SK-N-MC (cell line): ENCODE results near the gene RHOC.

Source experiments
- EZH2 ChIP-seq: fragments of 200-600 bp; sonication (generic); IDR thresholded peaks from one replicate; pipeline ENCODE4 v1.6.1; 2017; ENCODE audit warnings: antibody characterized with exemption
- POLR2AphosphoS5 ChIP-seq: IDR thresholded peaks from 2 replicates; pipeline ENCODE4 v1.6.1; 2012; ENCODE audit warnings: mild to moderate bottlenecking, low read depth, low read length, borderline replicate concordance

DNA sequence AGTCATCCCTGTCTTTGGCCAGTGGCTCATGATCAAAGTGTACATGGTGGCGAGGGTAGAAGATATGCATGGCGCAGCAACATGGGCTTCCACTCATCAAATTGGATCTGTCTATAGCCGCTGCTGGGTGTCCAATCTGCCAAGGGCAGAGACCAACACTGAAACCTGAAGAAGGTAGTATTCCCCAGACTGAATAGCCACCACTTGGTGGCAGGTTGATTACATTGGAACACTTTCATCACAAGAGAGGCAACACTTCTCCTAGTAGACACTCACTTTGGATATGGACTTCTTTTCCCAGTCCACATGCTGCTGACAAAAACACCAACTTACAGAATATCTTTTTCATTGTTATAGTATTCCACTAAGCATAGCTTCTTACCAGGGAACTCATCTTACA is 30.6 kb upstream of the RHOC start:
- no peak for TF ChIP-seq POLR2AphosphoS5
- no peak for TF ChIP-seq EZH2
